ENCODE measurements around the gene MUL1.
"Not testable (repeated sequence)": the region's sequence is repeated elsewhere in the genome, so short reads cannot be mapped to it uniquely, and the experiment has no call there.

The MUL1 gene

DNA sequence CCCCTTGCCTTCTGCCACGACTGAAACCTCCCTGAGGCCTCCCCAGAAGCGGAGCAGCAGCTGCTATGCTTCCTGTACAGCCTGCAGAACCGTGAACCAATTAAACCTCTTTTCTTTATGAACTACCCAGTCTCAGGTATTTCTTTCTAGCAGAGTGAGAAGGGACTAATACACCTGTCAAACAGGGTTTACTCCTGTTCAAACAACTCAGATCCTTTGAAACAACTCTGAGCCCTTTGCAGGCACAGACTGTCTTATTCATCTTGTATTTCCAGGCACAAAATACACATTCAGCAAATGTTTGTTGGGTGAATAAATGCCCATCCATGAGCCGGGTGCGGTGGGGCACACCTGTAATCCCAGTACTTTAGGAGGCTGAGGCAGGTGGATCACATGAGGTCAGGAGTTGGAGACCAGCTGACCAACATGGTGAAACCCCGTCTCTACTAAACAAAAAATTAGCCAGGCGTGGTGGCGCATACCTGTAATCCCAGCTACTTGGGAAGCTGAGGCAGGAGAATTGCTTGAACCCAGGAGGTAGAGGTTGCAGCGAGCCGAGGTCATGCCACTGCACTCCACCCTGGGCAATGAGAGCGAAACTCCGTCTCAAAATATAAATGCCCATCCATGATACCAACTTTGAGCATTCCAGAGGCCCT lies 11.1 kb downstream of the MUL1 start:
- H3K27me3 Mint-ChIP-seq; H3K4me1 Mint-ChIP-seq (ENCODE audit: low read depth); H3K4me3 Mint-ChIP-seq; H3K9me3 Mint-ChIP-seq: not testable (repeated sequence)
- H3K27ac Mint-ChIP-seq = peak overlapping the region; percentile 0
- H3K36me3 Mint-ChIP-seq (ENCODE audit: low read depth) = peaks cover 20% of the 10 kb centered on the region

GRCh38 chr1:20496241-20496661 lies 11.7 kb downstream of the MUL1 start:
- Mint-ChIP-seq H3K4me1 (ENCODE audit: low read depth) (no peaks in the 10 kb centered on the region), H3K36me3 (ENCODE audit: low read depth) (peaks cover 17% of the 10 kb centered on the region), H3K27me3 (peaks cover 4% of the 10 kb centered on the region), H3K4me3 (no peak overlapping the region), H3K9me3 (no peaks in the 10 kb centered on the region), H3K27ac (peak overlapping the region; percentile 0)

DNA sequence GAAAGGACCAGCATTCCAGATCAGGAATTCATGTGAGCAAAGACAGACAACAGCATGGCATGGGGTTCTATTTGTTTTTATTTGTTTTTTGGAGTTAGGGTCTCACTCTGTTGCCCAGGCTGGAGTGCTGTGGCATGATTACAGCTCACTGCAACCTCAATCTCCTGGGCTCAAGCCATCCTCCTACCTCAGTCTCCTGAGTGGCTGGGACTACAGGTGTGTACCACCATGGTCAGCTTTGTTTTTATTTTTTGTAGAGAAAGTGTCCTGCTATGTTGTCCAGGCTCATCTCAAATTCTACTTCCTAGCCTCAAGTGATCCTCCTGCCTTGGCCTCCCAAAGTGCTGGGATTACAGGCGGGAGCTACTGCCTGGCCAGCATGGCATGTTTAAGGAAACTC lies 12.3 kb downstream of the MUL1 start:
- peaks cover 4% of the 10 kb centered on the region for H3K27me3 Mint-ChIP-seq
- peaks cover 13% of the 10 kb centered on the region for H3K36me3 Mint-ChIP-seq (ENCODE audit: low read depth)
- no peaks in the 10 kb centered on the region for H3K9me3 Mint-ChIP-seq
- H3K4me1 Mint-ChIP-seq (ENCODE audit: low read depth) = no peaks in the 10 kb centered on the region
- H3K27ac Mint-ChIP-seq = no peak overlapping the region
- no peak overlapping the region for H3K4me3 Mint-ChIP-seq

DNA sequence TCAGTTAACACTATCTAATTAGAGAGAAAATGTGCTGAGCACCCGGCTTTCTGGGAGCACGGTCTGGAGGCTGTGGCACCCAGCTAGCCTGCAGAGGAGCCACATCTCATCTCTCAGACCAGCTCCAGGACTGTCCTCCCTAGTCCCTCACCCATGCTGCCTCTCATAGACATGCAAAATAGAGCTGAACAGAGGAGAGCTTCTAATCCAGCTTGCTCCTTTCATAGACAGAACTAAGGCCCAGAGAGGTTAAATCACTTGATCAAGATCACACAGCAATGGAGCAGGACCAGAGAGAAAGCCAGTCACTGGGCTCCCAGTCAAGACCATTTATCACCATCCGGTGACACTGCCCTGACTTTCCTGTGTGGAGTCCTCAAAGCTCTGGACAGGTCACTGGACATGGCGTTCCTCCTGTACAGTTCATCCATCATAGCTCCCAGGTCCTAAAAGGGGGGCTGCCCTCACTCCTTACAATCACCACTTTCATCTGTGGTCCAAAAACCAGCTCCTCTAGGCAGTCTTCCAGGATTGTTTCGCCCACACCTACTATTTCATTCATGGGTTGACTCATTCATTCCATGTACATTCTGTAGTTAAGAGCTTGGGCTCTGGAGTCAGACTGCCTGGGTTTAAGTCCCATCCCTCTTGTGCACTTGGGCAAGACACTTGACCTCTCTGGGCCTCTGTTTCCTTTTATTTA lies 13.2 kb downstream of the MUL1 start:
- Mint-ChIP-seq H3K36me3 (ENCODE audit: low read depth) (peaks cover 6% of the 10 kb centered on the region), H3K9me3 (no peaks in the 10 kb centered on the region), H3K27ac (no peak overlapping the region), H3K4me3 (no peak overlapping the region), H3K4me1 (ENCODE audit: low read depth) (no peaks in the 10 kb centered on the region), H3K27me3 (peaks cover 7% of the 10 kb centered on the region)

- no peaks in the 10 kb centered on the region for H3K9me3 Mint-ChIP-seq
- no peak overlapping the region for H3K4me3 Mint-ChIP-seq
- peaks cover 14% of the 10 kb centered on the region for H3K27me3 Mint-ChIP-seq
- H3K36me3 Mint-ChIP-seq (ENCODE audit: low read depth) = peaks cover 2% of the 10 kb centered on the region
- no peak overlapping the region for H3K27ac Mint-ChIP-seq
- H3K4me1 Mint-ChIP-seq (ENCODE audit: low read depth) = no peaks in the 10 kb centered on the region
Measured at GRCh38 chr1:20493839-20494608, 13.9 kb downstream of the MUL1 start.

DNA sequence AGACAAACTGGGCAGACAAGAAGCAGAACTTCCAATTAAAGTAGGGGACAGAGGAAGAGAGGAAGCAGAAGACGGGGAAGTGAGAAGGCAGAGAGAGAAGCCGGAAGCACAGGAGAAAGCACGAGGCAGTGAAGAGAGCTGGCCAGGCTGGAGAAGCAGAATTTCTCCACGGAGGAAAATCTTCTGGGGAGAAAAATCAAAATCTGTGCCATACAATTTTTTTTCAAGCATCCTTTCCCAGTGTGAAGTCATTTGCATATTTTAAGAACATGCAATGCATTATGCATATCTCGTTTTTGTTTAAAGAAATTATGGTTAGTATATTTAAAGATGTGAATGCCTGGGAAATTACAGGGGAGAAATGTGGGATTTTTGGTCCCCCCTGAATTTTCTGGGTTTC lies 14.6 kb downstream of the MUL1 start:
- H3K36me3 Mint-ChIP-seq (ENCODE audit: low read depth) = no peaks in the 10 kb centered on the region
- no peaks in the 10 kb centered on the region for H3K4me1 Mint-ChIP-seq (ENCODE audit: low read depth)
- H3K4me3 Mint-ChIP-seq = no peak overlapping the region

GRCh38 chr1:20492751-20493150 lies 15.2 kb downstream of the MUL1 start:
- Mint-ChIP-seq H3K9me3 (no peaks in the 10 kb centered on the region), H3K27ac (no peak overlapping the region), H3K36me3 (ENCODE audit: low read depth) (no peaks in the 10 kb centered on the region), H3K4me3 (no peak overlapping the region), H3K27me3 (peaks cover 27% of the 10 kb centered on the region), H3K4me1 (ENCODE audit: low read depth) (no peaks in the 10 kb centered on the region)

More for the DNA sequence above, 14.6 kb downstream of the MUL1 start:
- no peaks in the 10 kb centered on the region for H3K9me3 Mint-ChIP-seq
- peaks cover 21% of the 10 kb centered on the region for H3K27me3 Mint-ChIP-seq
- no peak overlapping the region for H3K27ac Mint-ChIP-seq

GRCh38 chr1:20491866-20492265 lies 16.1 kb downstream of the MUL1 start:
- Mint-ChIP-seq H3K36me3 (ENCODE audit: low read depth) (no peaks in the 10 kb centered on the region), H3K27me3 (peaks cover 36% of the 10 kb centered on the region), H3K4me3 (no peak overlapping the region), H3K4me1 (ENCODE audit: low read depth) (no peaks in the 10 kb centered on the region), H3K9me3 (no peaks in the 10 kb centered on the region), H3K27ac (no peak overlapping the region)

- Mint-ChIP-seq H3K4me3 (no peak overlapping the region), H3K27ac (no peak overlapping the region), H3K27me3 (peaks cover 36% of the 10 kb centered on the region), H3K4me1 (ENCODE audit: low read depth) (no peaks in the 10 kb centered on the region), H3K9me3 (no peaks in the 10 kb centered on the region), H3K36me3 (ENCODE audit: low read depth) (no peaks in the 10 kb centered on the region)
Measured at GRCh38 chr1:20491178-20491577, 16.8 kb downstream of the MUL1 start.

DNA sequence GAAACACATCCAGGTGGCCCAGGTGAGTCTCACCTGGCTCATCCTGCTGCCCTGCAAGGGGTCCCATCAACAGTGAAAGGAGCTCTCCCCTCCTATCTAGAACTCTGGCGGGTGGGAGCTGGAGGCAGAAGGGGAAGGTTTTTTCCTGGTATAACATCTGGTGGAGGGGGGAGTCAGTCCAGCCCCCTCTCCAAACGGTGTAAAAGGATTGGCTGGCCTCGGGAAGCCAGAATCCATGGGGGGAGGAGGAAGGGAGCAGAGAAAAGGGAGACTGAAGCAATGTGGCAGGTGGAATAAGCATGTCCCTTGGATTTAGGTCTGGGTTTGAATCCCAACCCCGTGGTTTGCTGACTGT lies 20.7 kb downstream of the MUL1 start:
- H3K4me3 Mint-ChIP-seq = peak overlapping the region; percentile 54
- H3K36me3 Mint-ChIP-seq (ENCODE audit: low read depth) = peaks cover 4% of the 10 kb centered on the region
- H3K9me3 Mint-ChIP-seq = no peaks in the 10 kb centered on the region
- H3K27me3 Mint-ChIP-seq = peaks cover 60% of the 10 kb centered on the region
- no peak overlapping the region for H3K27ac Mint-ChIP-seq
- peaks cover 10% of the 10 kb centered on the region for H3K4me1 Mint-ChIP-seq (ENCODE audit: low read depth)

GRCh38 chr1:20486457-20487235 lies 21.3 kb downstream of the MUL1 start:
- peak overlapping the region; percentile 54 for H3K4me3 Mint-ChIP-seq
- H3K27me3 Mint-ChIP-seq = peaks cover 65% of the 10 kb centered on the region
- peaks cover 4% of the 10 kb centered on the region for H3K36me3 Mint-ChIP-seq (ENCODE audit: low read depth)

GRCh38 chr1:20485527-20486456 lies 22.2 kb downstream of the MUL1 start, which contains the start of gene CAMK2N1:
CAMK2N1 (minus strand) TSS chr1:20486210; CDS start chr1:20485379, 831 bp downstream.
- Mint-ChIP-seq H3K27me3 (peaks cover 71% of the 10 kb centered on the region), H3K36me3 (ENCODE audit: low read depth) (peaks cover 4% of the 10 kb centered on the region), H3K4me3 (peak within 1 kb of the TSS; percentile 78), H3K9me3 (no peaks in the 10 kb centered on the region), H3K27ac (peak within 1 kb of the TSS; percentile 21), H3K4me1 (ENCODE audit: low read depth) (peaks cover 10% of the 10 kb centered on the region)

More at GRCh38 chr1:20486457-20487235, 21.3 kb downstream of the MUL1 start:
- no peak overlapping the region for H3K27ac Mint-ChIP-seq
- H3K9me3 Mint-ChIP-seq = no peaks in the 10 kb centered on the region
- peaks cover 10% of the 10 kb centered on the region for H3K4me1 Mint-ChIP-seq (ENCODE audit: low read depth)

GRCh38 chr1:20484519-20485462 lies 23.2 kb downstream of the MUL1 start:
- Mint-ChIP-seq H3K27me3 (peaks cover 78% of the 10 kb centered on the region), H3K36me3 (ENCODE audit: low read depth) (peaks cover 4% of the 10 kb centered on the region), H3K27ac (no peak overlapping the region), H3K4me3 (peak overlapping the region; percentile 69), H3K4me1 (ENCODE audit: low read depth) (peaks cover 10% of the 10 kb centered on the region), H3K9me3 (no peaks in the 10 kb centered on the region)

Measured in stimulated activated naive CD8-positive, alpha-beta T cell treated with anti-CD3 and anti-CD28 coated beads, Interleukin-15, Interleukin-2, amounts not matched to agents 100 ng/mL and 50 ng/mL, for 24 hours (primary cell).